HEK293 (cell line): ENCODE data around the gene EXOC2.

Experiments used
- CTCF ChIA-PET: fragments of 350-600 bp; formaldehyde crosslinking; extraction: SDS; loops from one replicate; lab custom pipeline; 2021; ENCODE audit warnings: antibody characterized with exemption; lab: Yijun Ruan, JAX
- POLR2A ChIA-PET: fragments of 300-600 bp; formaldehyde crosslinking; extraction: SDS; loops from one replicate; lab custom pipeline; 2020; ENCODE audit warnings: antibody characterized with exemption, inconsistent platforms; lab: Yijun Ruan, JAX
- H3K27ac ChIP-seq: fragments of 200-500 bp; sonication (Bioruptor generic); 2 replicates; pipeline ENCODE4 v1.5.1; 2014; ENCODE audit warnings: low read depth, low read length, control low read depth, inconsistent platforms; ENCODE audit errors: extremely low read depth
- H3K36me3 ChIP-seq, 2 experiments: fragments of 200-500 bp in 1 of 2; sonication (Bioruptor generic) in 1 of 2; 1 replicate in 1 of 2; 2 replicates in 1 of 2; pipeline ENCODE4 v1.5.1; 2014 to 2017; ENCODE audit warnings: inconsistent platforms in 2 of 2, low read length in 2 of 2; ENCODE audit not compliant: control insufficient read depth in 2 of 2, insufficient read depth in 1 of 2
- H3K4me1 ChIP-seq: fragments of 200-500 bp; sonication (Bioruptor generic); 2 replicates; pipeline ENCODE4 v1.5.1; 2014; ENCODE audit warnings: mild to moderate bottlenecking, low read length, inconsistent platforms; ENCODE audit not compliant: control insufficient read depth, insufficient read depth
- H3K4me3 ChIP-seq: 2 replicates; pipeline ENCODE4 v1.5.1; 2011; ENCODE audit warnings: low read depth, mild to moderate bottlenecking, control low read depth, low read length, moderate library complexity
- H3K9me3 ChIP-seq: fragments of 200-500 bp; sonication (Bioruptor generic); 2 replicates; pipeline ENCODE4 v1.5.1; 2014; ENCODE audit warnings: low read depth, low read length, inconsistent platforms; ENCODE audit not compliant: control insufficient read depth, insufficient read depth
- BCL11A ChIP-seq: fragments of 450-650 bp; formaldehyde crosslinking; IDR thresholded peaks from 2 replicates; pipeline ENCODE4 v1.5.1; 2016; ENCODE audit warnings: low read depth, missing biosample characterization, missing genetic modification characterization
- EGR2 ChIP-seq: fragments of 450-650 bp; formaldehyde crosslinking; IDR thresholded peaks from 2 replicates; pipeline ENCODE4 v1.5.1; 2016; ENCODE audit warnings: low read depth, missing biosample characterization, missing genetic modification characterization
- GLI2 ChIP-seq: fragments of 450-650 bp; formaldehyde crosslinking; IDR thresholded peaks from 2 replicates; pipeline ENCODE4; 2017; ENCODE audit warnings: missing biosample characterization, missing genetic modification characterization, low read depth, borderline replicate concordance
- KLF10 ChIP-seq: fragments of 450-650 bp; IDR thresholded peaks from 2 replicates; pipeline ENCODE4 v1.5.1; 2018; ENCODE audit warnings: missing biosample characterization, mild to moderate bottlenecking, missing genetic modification characterization
- KLF9 ChIP-seq: fragments of 450-650 bp; formaldehyde crosslinking; IDR thresholded peaks from 2 replicates; pipeline ENCODE4 v1.5.1; 2016; ENCODE audit warnings: missing biosample characterization, missing genetic modification characterization, low read depth
- MYNN ChIP-seq: fragments of 450-650 bp; formaldehyde crosslinking; IDR thresholded peaks from 2 replicates; pipeline ENCODE4 v1.5.1; 2016; ENCODE audit warnings: missing biosample characterization, missing genetic modification characterization, borderline replicate concordance
- PRDM1 ChIP-seq: fragments of 450-650 bp; formaldehyde crosslinking; IDR thresholded peaks from 2 replicates; pipeline ENCODE4; 2016; ENCODE audit warnings: missing biosample characterization, missing genetic modification characterization
- TCF7L2 ChIP-seq: IDR thresholded peaks from 2 replicates; pipeline ENCODE4 v1.6.1; 2011; ENCODE audit warnings: low read depth, mild to moderate bottlenecking, inconsistent platforms, low read length, moderate library complexity, borderline replicate concordance
- ZFHX2 ChIP-seq: fragments of 450-650 bp; formaldehyde crosslinking; conservative IDR thresholded peaks from 2 replicates; pipeline ENCODE4 v1.5.1; 2016; ENCODE audit warnings: missing biosample characterization, missing genetic modification characterization
- ZFP37 ChIP-seq: fragments of 450-650 bp; formaldehyde crosslinking; IDR thresholded peaks from 2 replicates; pipeline ENCODE4 v1.5.1; 2016; ENCODE audit warnings: missing biosample characterization, missing genetic modification characterization
- ZIC2 ChIP-seq: fragments of 450-650 bp; formaldehyde crosslinking; IDR thresholded peaks from 2 replicates; pipeline ENCODE4 v1.5.1; 2016; ENCODE audit warnings: missing biosample characterization, missing genetic modification characterization
- ZNF157 ChIP-seq: fragments of 450-650 bp; formaldehyde crosslinking; IDR thresholded peaks from 2 replicates; pipeline ENCODE4 v1.5.1; 2016; ENCODE audit warnings: missing biosample characterization, missing genetic modification characterization
- ZNF341 ChIP-seq: fragments of 450-650 bp; formaldehyde crosslinking; IDR thresholded peaks from 2 replicates; pipeline ENCODE4; 2016; ENCODE audit warnings: low read depth, missing biosample characterization, missing genetic modification characterization
- ZNF488 ChIP-seq: fragments of 450-650 bp; formaldehyde crosslinking; IDR thresholded peaks from 2 replicates; pipeline ENCODE4 v1.5.1; 2016; ENCODE audit warnings: missing biosample characterization, missing genetic modification characterization
- ZNF623 ChIP-seq: fragments of 450-650 bp; formaldehyde crosslinking; IDR thresholded peaks from 2 replicates; pipeline ENCODE4 v1.5.1; 2016; ENCODE audit warnings: missing biosample characterization, missing genetic modification characterization
- ZNF776 ChIP-seq: fragments of 450-650 bp; formaldehyde crosslinking; IDR thresholded peaks from 2 replicates; pipeline ENCODE4 v1.5.0; 2017; ENCODE audit warnings: missing biosample characterization, missing genetic modification characterization, borderline replicate concordance
- ZNF785 ChIP-seq: fragments of 450-650 bp; formaldehyde crosslinking; IDR thresholded peaks from 2 replicates; pipeline ENCODE4 v1.5.1; 2016; ENCODE audit warnings: missing biosample characterization, missing genetic modification characterization
- ZSCAN23 ChIP-seq: fragments of 450-650 bp; formaldehyde crosslinking; IDR thresholded peaks from 2 replicates; pipeline ENCODE4 v1.5.1; 2016; ENCODE audit warnings: missing biosample characterization, missing genetic modification characterization
- ZSCAN5A ChIP-seq: fragments of 450-650 bp; formaldehyde crosslinking; IDR thresholded peaks from 2 replicates; pipeline ENCODE4 v1.5.1; 2016; ENCODE audit warnings: missing biosample characterization, missing genetic modification characterization
- TF ChIP-seq, protein P1 (sequence below): fragments of 450-650 bp; formaldehyde crosslinking; IDR thresholded peaks from 2 replicates; pipeline ENCODE4 v1.5.1; 2016; ENCODE audit warnings: missing biosample characterization, missing genetic modification characterization
- TF ChIP-seq, protein P2 (sequence below): fragments of 450-650 bp; formaldehyde crosslinking; IDR thresholded peaks from 2 replicates; pipeline ENCODE4 v1.5.1; 2016; ENCODE audit warnings: missing biosample characterization, missing genetic modification characterization, low read depth

The EXOC2 gene

GRCh38 chr6:723540-723939 is 30.6 kb upstream of the EXOC2 start:
- H3K9me3 ChIP-seq, result no peaks in the 10 kb centered on the region
- ChIA-PET POLR2A (no interaction called here), CTCF (interaction anchor here (0.6 to 4.4 kb wide), 6 partner anchors 9 to 1312 kb away, joined by 3 to 50 read pairs (median 14); no protein-coding TSS in a partner anchor)
- no peak overlapping the region for H3K27ac ChIP-seq
- H3K4me1 ChIP-seq, result no peaks in the 10 kb centered on the region
- no peak overlapping the region for H3K4me3 ChIP-seq
- no peaks in the 10 kb centered on the region for H3K36me3 ChIP-seq
- TF ChIP-seq PRDM1 (tag by site-specific recombination) (no peak), MYNN (tag by site-specific recombination) (no peak), BCL11A (tag by site-specific recombination) (no peak), ZFP37 (tag by site-specific recombination) (no peak), ZNF341 (tag by site-specific recombination) (no peak), KLF10 (tag by site-specific recombination) (no peak), EGR2 (no peak), ZNF488 (no peak), GLI2 (tag by site-specific recombination) (no peak), ZNF623 (tag by site-specific recombination) (no peak), ZIC2 (tag by site-specific recombination) (no peak), ZNF776 (tag by site-specific recombination) (no peak), KLF9 (tag by site-specific recombination) (no peak), ZSCAN5A (no peak), ZNF785 (no peak)
- TF ChIP-seq, protein P1, sequence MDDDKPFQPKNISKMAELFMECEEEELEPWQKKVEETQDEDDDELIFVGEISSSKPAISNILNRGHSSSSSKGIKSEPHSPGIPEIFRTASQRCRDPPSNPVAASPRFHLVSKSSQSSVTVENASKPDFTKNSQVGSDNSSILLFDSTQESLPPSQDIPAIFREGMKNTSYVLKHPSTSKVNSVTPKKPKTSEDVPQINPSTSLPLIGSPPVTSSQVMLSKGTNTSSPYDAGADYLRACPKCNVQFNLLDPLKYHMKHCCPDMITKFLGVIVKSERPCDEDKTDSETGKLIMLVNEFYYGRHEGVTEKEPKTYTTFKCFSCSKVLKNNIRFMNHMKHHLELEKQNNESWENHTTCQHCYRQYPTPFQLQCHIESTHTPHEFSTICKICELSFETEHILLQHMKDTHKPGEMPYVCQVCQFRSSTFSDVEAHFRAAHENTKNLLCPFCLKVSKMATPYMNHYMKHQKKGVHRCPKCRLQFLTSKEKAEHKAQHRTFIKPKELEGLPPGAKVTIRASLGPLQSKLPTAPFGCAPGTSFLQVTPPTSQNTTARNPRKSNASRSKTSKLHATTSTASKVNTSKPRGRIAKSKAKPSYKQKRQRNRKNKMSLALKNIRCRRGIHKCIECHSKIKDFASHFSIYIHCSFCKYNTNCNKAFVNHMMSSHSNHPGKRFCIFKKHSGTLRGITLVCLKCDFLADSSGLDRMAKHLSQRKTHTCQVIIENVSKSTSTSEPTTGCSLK (tag by site-specific recombination), result no peak

- POLR2A ChIA-PET, result no interaction called here
- no peaks in the 10 kb centered on the region for H3K4me1 ChIP-seq
- no peak overlapping the region for H3K4me3 ChIP-seq
- H3K36me3 ChIP-seq, result no peaks in the 10 kb centered on the region
- TF ChIP-seq, protein P2, sequence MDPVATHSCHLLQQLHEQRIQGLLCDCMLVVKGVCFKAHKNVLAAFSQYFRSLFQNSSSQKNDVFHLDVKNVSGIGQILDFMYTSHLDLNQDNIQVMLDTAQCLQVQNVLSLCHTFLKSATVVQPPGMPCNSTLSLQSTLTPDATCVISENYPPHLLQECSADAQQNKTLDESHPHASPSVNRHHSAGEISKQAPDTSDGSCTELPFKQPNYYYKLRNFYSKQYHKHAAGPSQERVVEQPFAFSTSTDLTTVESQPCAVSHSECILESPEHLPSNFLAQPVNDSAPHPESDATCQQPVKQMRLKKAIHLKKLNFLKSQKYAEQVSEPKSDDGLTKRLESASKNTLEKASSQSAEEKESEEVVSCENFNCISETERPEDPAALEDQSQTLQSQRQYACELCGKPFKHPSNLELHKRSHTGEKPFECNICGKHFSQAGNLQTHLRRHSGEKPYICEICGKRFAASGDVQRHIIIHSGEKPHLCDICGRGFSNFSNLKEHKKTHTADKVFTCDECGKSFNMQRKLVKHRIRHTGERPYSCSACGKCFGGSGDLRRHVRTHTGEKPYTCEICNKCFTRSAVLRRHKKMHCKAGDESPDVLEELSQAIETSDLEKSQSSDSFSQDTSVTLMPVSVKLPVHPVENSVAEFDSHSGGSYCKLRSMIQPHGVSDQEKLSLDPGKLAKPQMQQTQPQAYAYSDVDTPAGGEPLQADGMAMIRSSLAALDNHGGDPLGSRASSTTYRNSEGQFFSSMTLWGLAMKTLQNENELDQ (tag by site-specific recombination), result no peak
- TF ChIP-seq ZFHX2, result no peak
- TF ChIP-seq TCF7L2, result no peak
- TF ChIP-seq ZSCAN23 (tag by site-specific recombination), result no peak
- TF ChIP-seq MYNN (tag by site-specific recombination), result no peak
- no peak for TF ChIP-seq ZNF157 (tag by site-specific recombination)
- CTCF ChIA-PET, result interaction anchor here (0.6 to 4.4 kb wide), 41 partner anchors 10 to 702 kb away, joined by 3 to 50 read pairs (median 5); no protein-coding TSS in a partner anchor
- no peak overlapping the region for H3K27ac ChIP-seq
- H3K9me3 ChIP-seq, result no peaks in the 10 kb centered on the region
These were observed 29.7 kb upstream of the EXOC2 start for GRCh38 chr6:722608-723007.
